ENCODE data around the gene WSCD1.

WSCD1 gene

GRCh38 chr17:6107791-6108190, 37.6 kb downstream of the WSCD1 start:
- no peak for DNase-seq (ENCODE audit: low read depth)

- no peak for DNase-seq (ENCODE audit: low read depth)
These were observed 38.2 kb downstream of the WSCD1 start for GRCh38 chr17:6108382-6108781.

GRCh38 chr17:6108987-6109386, 38.8 kb downstream of the WSCD1 start:
- no peak for DNase-seq (ENCODE audit: low read depth)

- DNase-seq (ENCODE audit: low read depth): no peak
These were observed 39.4 kb downstream of the WSCD1 start for GRCh38 chr17:6109536-6109935.

- DNase-seq (ENCODE audit: low read depth): no peak
These were observed 39.9 kb downstream of the WSCD1 start for GRCh38 chr17:6110088-6110487.

GRCh38 chr17:6110592-6110991, 40.4 kb downstream of the WSCD1 start:
- no peak for DNase-seq (ENCODE audit: low read depth)

GRCh38 chr17:6120351-6120750, 50.2 kb downstream of the WSCD1 start:
- DNase-seq (ENCODE audit: low read depth): no peak

GRCh38 chr17:6124856-6125255, 54.7 kb downstream of the WSCD1 start:
- no peak for DNase-seq (ENCODE audit: low read depth)

- no peak for DNase-seq (ENCODE audit: low read depth)
These were observed 56.6 kb downstream of the WSCD1 start for GRCh38 chr17:6126768-6127167.

- DNase-seq (ENCODE audit: low read depth): no peak
These were observed 64.5 kb downstream of the WSCD1 start for GRCh38 chr17:6134721-6135120.

GRCh38 chr17:6135236-6135635, 65.1 kb downstream of the WSCD1 start:
- no peak for DNase-seq (ENCODE audit: low read depth)

GRCh38 chr17:6135996-6136395, 65.8 kb downstream of the WSCD1 start:
- no peak for DNase-seq (ENCODE audit: low read depth)

- no peak for DNase-seq (ENCODE audit: low read depth)
These were observed 67.7 kb downstream of the WSCD1 start for GRCh38 chr17:6137716-6138502.

GRCh38 chr17:6138761-6139446, 68.7 kb downstream of the WSCD1 start:
- no peak for DNase-seq (ENCODE audit: low read depth)

GRCh38 chr17:6139447-6139832, 69.3 kb downstream of the WSCD1 start:
- DNase-seq (ENCODE audit: low read depth): no peak

GRCh38 chr17:6140188-6140587, 70.0 kb downstream of the WSCD1 start:
- no peak for DNase-seq (ENCODE audit: low read depth)

- no peak for DNase-seq (ENCODE audit: low read depth)
These were observed 70.7 kb downstream of the WSCD1 start for GRCh38 chr17:6140728-6141330.

GRCh38 chr17:6142701-6143100, 72.5 kb downstream of the WSCD1 start:
- DNase-seq (ENCODE audit: low read depth): no peak

GRCh38 chr17:6145946-6146345, 75.8 kb downstream of the WSCD1 start:
- DNase-seq (ENCODE audit: low read depth): no peak

- DNase-seq (ENCODE audit: low read depth): no peak
These were observed 76.9 kb downstream of the WSCD1 start for GRCh38 chr17:6147042-6147441.

GRCh38 chr17:6153375-6153774, 83.2 kb downstream of the WSCD1 start:
- DNase-seq (ENCODE audit: low read depth): no peak

GRCh38 chr17:6157716-6158115, 87.5 kb downstream of the WSCD1 start:
- DNase-seq (ENCODE audit: low read depth): no peak

- DNase-seq (ENCODE audit: low read depth): no peak
These were observed 89.5 kb downstream of the WSCD1 start for GRCh38 chr17:6159541-6160231.

Data from HS-27A (cell line).